ENCODE results near the gene OOSP1. TPM values are rescaled to one million over a fixed set of nuclear protein-coding genes. Genes with fewer than 3 reads are reported as not detected.

OOSP1 gene
- total RNA-seq, 1 experiment from 2014 or later: not detected

GRCh38 chr11:60003729-60004128 lies 65.5 kb downstream of the OOSP1 start:
- in situ Hi-C loops (cut with HindIII; ENCODE audit: low pct_unique_long_range_greater_than_20kb, low sequenced_read_pairs): no loop called here
- ChIA-PET POLR2A (no interaction called here), CTCF (interaction anchor here (0.6 kb wide), 1 partner anchor 16 kb away, joined by 3 read pairs; no protein-coding TSS in a partner anchor)
- no peak for TF ChIP-seq REST (IDR thresholded peaks at IDR 0.05; ENCODE audit: insufficient read depth in 1 of 2, low read depth in 2 of 2, low read length in 1 of 2)
- no peak for TF ChIP-seq TCF7L2 (IDR thresholded peaks at IDR 0.05; ENCODE audit: low read depth, low read length)
- TF ChIP-seq CTCF (IDR thresholded peaks at IDR 0.05): no peak
- TF ChIP-seq POLR2AphosphoS5 (IDR thresholded peaks at IDR 0.05; ENCODE audit: low read depth, low read length): no peak
- no peak for TF ChIP-seq SIN3A (IDR thresholded peaks at IDR 0.05; ENCODE audit: borderline replicate concordance, insufficient read depth, low read depth, low read length)
- intact Hi-C loops (cut with micrococcal nuclease; ENCODE audit: unreplicated experiment): no loop called here
- no peaks in the 10 kb centered on the region for H3K4me1 ChIP-seq (ENCODE audit: control insufficient read depth, insufficient read depth, low read length)
- H3K27ac ChIP-seq (ENCODE audit: low read length): no peak overlapping the region
- BruUV-seq (replicated peaks): no TSS peak
- H3K36me3 ChIP-seq (ENCODE audit: control insufficient read depth, insufficient read depth, low read length): no peaks in the 10 kb centered on the region
- no peaks in the 10 kb centered on the region for H3K27me3 ChIP-seq (ENCODE audit: control insufficient read depth, insufficient read depth, low read length)
- H3K9me3 ChIP-seq (ENCODE audit: control insufficient read depth, insufficient read depth, low read depth, low read length): no peaks in the 10 kb centered on the region
- DNase-seq (ENCODE audit: low read depth, low spot score) (no peak), ATAC-seq (no peak)
- no peak overlapping the region for H3K4me3 ChIP-seq (ENCODE audit: low read depth in 2 of 2, low read length in 2 of 2)

GRCh38 chr11:60005360-60005759 lies 67.1 kb downstream of the OOSP1 start:
- H3K4me1 ChIP-seq (ENCODE audit: control insufficient read depth, insufficient read depth, low read length): no peaks in the 10 kb centered on the region
- DNase-seq (ENCODE audit: low read depth, low spot score): no peak
- no peaks in the 10 kb centered on the region for H3K9me3 ChIP-seq (ENCODE audit: control insufficient read depth, insufficient read depth, low read depth, low read length)
- intact Hi-C loops (cut with micrococcal nuclease; ENCODE audit: unreplicated experiment) (no loop called here), in situ Hi-C loops (cut with HindIII; ENCODE audit: low pct_unique_long_range_greater_than_20kb, low sequenced_read_pairs) (no loop called here)
- H3K36me3 ChIP-seq (ENCODE audit: control insufficient read depth, insufficient read depth, low read length): no peaks in the 10 kb centered on the region
- CTCF ChIA-PET: no interaction called here
- no peak for ATAC-seq
- no peak overlapping the region for H3K4me3 ChIP-seq (ENCODE audit: low read depth in 2 of 2, low read length in 2 of 2)
- POLR2A ChIA-PET: no interaction called here
- no peaks in the 10 kb centered on the region for H3K27me3 ChIP-seq (ENCODE audit: control insufficient read depth, insufficient read depth, low read length)
- TF ChIP-seq POLR2AphosphoS5 (IDR thresholded peaks at IDR 0.05; ENCODE audit: low read depth, low read length) (no peak), SIN3A (IDR thresholded peaks at IDR 0.05; ENCODE audit: borderline replicate concordance, insufficient read depth, low read depth, low read length) (no peak), CTCF (IDR thresholded peaks at IDR 0.05) (no peak), TCF7L2 (IDR thresholded peaks at IDR 0.05; ENCODE audit: low read depth, low read length) (no peak), REST (IDR thresholded peaks at IDR 0.05; ENCODE audit: insufficient read depth in 1 of 2, low read depth in 2 of 2, low read length in 1 of 2) (no peak)
- no TSS peak for BruUV-seq (replicated peaks)
- H3K27ac ChIP-seq (ENCODE audit: low read length): no peak overlapping the region

Other genes with a start within 250 kb of the OOSP1 start
- gene OR10V1, start 224.6 kb upstream of the OOSP1 start, total RNA-seq (2021; ENCODE audit: unreplicated experiment): not detected
- gene STX3, start 183.1 kb upstream of the OOSP1 start, total RNA-seq (2021; ENCODE audit: unreplicated experiment): 34.8 TPM
- 41.8 TPM for gene MRPL16, start 127.7 kb upstream of the OOSP1 start, total RNA-seq (2021; ENCODE audit: unreplicated experiment)
- not detected for gene CBLIF, start 92.9 kb upstream of the OOSP1 start, total RNA-seq (2021; ENCODE audit: unreplicated experiment)
- gene TCN1, start 71.9 kb upstream of the OOSP1 start, total RNA-seq (2021; ENCODE audit: unreplicated experiment): not detected
- gene OOSP3, start 59.6 kb upstream of the OOSP1 start, total RNA-seq (2021; ENCODE audit: unreplicated experiment): not detected
- not detected for gene OOSP4A, start 25.6 kb downstream of the OOSP1 start, total RNA-seq (2021; ENCODE audit: unreplicated experiment)
- not detected for gene OOSP4B, start 78.7 kb downstream of the OOSP1 start, total RNA-seq (2021; ENCODE audit: unreplicated experiment)
- gene OOSP2, start 102.0 kb downstream of the OOSP1 start, total RNA-seq (2021; ENCODE audit: unreplicated experiment): not detected
- 0.13 TPM for gene MS4A3, start 118.2 kb downstream of the OOSP1 start, total RNA-seq (2021; ENCODE audit: unreplicated experiment)
- gene MS4A2, start 150.2 kb downstream of the OOSP1 start, total RNA-seq (2021; ENCODE audit: unreplicated experiment): not detected
- not detected for gene MS4A6A, start 244.7 kb downstream of the OOSP1 start, total RNA-seq (2021; ENCODE audit: unreplicated experiment)